ENCODE data around the gene NDRG3. TPM values are rescaled to one million over a fixed set of nuclear protein-coding genes. Genes with fewer than 3 reads are reported as not detected.
A peak's percentile ranks its signal among the peaks of the same experiment; 100 is the strongest.

Gene NDRG3
- polyA plus RNA-seq, 2 of the 4 experiments (the other 2 are of a cell fraction) = 30.6 to 34.4 TPM

DNA sequence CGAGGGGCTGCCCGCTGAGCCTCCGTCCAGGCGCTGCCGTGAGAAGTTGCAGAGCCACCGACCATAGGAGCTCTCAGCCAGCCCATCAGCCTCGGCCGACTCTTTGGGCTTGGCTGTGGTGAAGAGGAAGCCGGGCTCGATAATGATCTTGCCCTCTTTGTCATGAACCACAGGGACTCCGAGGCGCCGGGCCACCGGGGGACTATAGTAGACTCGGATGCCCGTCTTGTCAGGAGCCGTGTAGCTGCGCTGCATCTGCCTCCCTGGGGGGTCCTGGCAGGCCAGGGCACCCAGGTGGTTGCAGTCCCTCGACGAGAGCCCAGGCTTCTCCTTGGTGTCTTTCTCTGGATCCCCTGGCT, 48.2 kb upstream of the NDRG3 start:
- TF ChIP-seq RCOR1 (IDR thresholded peaks at IDR 0.05; ENCODE audit: low read depth, low read length) = no peak
- TF ChIP-seq, protein P1, sequence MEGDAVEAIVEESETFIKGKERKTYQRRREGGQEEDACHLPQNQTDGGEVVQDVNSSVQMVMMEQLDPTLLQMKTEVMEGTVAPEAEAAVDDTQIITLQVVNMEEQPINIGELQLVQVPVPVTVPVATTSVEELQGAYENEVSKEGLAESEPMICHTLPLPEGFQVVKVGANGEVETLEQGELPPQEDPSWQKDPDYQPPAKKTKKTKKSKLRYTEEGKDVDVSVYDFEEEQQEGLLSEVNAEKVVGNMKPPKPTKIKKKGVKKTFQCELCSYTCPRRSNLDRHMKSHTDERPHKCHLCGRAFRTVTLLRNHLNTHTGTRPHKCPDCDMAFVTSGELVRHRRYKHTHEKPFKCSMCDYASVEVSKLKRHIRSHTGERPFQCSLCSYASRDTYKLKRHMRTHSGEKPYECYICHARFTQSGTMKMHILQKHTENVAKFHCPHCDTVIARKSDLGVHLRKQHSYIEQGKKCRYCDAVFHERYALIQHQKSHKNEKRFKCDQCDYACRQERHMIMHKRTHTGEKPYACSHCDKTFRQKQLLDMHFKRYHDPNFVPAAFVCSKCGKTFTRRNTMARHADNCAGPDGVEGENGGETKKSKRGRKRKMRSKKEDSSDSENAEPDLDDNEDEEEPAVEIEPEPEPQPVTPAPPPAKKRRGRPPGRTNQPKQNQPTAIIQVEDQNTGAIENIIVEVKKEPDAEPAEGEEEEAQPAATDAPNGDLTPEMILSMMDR (IDR thresholded peaks at IDR 0.05) = no peak
- TF ChIP-seq HOXB13 (CRISPR knock-in tag; IDR thresholded peaks at IDR 0.05; ENCODE audit: low read depth) = no peak
- TF ChIP-seq CEBPB (IDR thresholded peaks at IDR 0.05) = no peak
- TF ChIP-seq FOXS1 (CRISPR knock-in tag; IDR thresholded peaks at IDR 0.05) = no peak
- no peak for TF ChIP-seq NFE2L2 (conservative IDR thresholded peaks at IDR 0.05; ENCODE audit: low read length)
- TF ChIP-seq RFX5 (IDR thresholded peaks at IDR 0.05) = no peak
- TF ChIP-seq MAFK (IDR thresholded peaks at IDR 0.05; ENCODE audit: partially characterized antibody) = no peak
- TF ChIP-seq EHF (CRISPR knock-in tag; IDR thresholded peaks at IDR 0.05) = no peak
- TF ChIP-seq, protein P2, sequence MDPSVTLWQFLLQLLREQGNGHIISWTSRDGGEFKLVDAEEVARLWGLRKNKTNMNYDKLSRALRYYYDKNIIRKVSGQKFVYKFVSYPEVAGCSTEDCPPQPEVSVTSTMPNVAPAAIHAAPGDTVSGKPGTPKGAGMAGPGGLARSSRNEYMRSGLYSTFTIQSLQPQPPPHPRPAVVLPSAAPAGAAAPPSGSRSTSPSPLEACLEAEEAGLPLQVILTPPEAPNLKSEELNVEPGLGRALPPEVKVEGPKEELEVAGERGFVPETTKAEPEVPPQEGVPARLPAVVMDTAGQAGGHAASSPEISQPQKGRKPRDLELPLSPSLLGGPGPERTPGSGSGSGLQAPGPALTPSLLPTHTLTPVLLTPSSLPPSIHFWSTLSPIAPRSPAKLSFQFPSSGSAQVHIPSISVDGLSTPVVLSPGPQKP (IDR thresholded peaks at IDR 0.05; ENCODE audit: low read depth, low read length) = no peak
- Histone ChIP-seq H3K9me3 (no peaks in the 10 kb centered on the region), H3K4me2 (no peak overlapping the region), H3K27ac (no peak overlapping the region), H3K4me3 (no peak overlapping the region), H3K4me1 (no peaks in the 10 kb centered on the region)
- WGBS (ENCODE audit: missing lambda C conversion rate) = 95% methylated on average over 11 of the region's 20 CpGs
- ChIA-PET CTCF (interaction anchor here (0.6 to 4.8 kb wide), 6 partner anchors 9 to 1606 kb away, joined by 3 to 21 read pairs (median 4); partner anchors contain the start of gene DSN1), POLR2A (no interaction called here)
- ATAC-seq = no peak
- DNase-seq (ENCODE audit: low read depth in 1 of 2, low spot score in 1 of 2) = no peak
- FAIRE-seq = no peak

DNA sequence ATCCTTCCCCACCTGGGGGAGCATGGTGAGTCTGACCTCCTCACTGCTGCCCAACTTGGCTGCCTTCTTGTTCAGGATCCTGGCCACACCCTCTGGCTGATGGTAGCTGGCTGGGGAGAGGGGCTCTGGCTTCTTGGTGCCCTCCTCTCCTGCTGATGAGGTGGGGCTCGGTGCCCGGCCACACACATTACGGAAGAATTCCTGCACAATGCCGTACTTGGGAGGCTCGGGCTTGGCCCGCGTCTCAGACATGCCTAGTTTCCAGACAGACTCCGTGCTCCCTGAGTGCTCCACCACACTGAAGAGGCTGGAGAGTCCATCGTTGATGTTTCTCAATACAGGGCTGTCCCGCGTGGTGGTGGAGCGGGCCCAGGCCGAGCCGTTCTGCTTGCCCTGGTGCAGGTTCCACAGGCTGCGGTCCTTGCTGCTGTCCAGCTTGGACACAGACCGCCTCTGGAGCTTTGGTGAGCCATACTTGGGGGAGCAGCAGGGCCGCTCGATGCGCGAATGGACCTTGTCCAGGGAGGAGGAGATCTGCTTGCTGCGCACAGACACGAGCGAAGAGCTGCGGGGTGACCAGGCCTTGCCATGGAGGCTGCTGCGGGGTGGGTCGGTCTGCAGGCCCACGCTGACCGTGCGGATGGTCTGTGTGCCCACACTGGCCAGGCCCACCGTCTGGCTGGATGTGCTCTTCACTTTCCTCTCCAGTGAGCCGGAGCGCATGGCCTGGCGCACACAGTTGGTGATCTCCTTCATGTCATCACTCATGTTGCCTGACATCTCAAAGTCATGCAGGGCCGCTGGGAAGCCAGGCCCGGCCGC, 47.6 kb upstream of the NDRG3 start:
- FAIRE-seq (no peak), DNase-seq (ENCODE audit: low read depth in 1 of 2, low spot score in 1 of 2) (no peak), ATAC-seq (no peak)
- TF ChIP-seq NFE2L2 (conservative IDR thresholded peaks at IDR 0.05; ENCODE audit: low read length) = no peak
- no peak for TF ChIP-seq CEBPB (IDR thresholded peaks at IDR 0.05)
- TF ChIP-seq JUN (IDR thresholded peaks at IDR 0.05) = no peak
- TF ChIP-seq, protein P3, sequence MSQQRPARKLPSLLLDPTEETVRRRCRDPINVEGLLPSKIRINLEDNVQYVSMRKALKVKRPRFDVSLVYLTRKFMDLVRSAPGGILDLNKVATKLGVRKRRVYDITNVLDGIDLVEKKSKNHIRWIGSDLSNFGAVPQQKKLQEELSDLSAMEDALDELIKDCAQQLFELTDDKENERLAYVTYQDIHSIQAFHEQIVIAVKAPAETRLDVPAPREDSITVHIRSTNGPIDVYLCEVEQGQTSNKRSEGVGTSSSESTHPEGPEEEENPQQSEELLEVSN (IDR thresholded peaks at IDR 0.05; ENCODE audit: borderline replicate concordance, low read depth) = no peak
- no peak for TF ChIP-seq POLR2A (IDR thresholded peaks at IDR 0.05; ENCODE audit: low read length)
- no peak for TF ChIP-seq EP300 (IDR thresholded peaks at IDR 0.05)
- no peak overlapping the region for H3K4me3 ChIP-seq
- H3K4me1 ChIP-seq = no peaks in the 10 kb centered on the region
- H3K9me3 ChIP-seq = no peaks in the 10 kb centered on the region
- H3K4me2 ChIP-seq = no peak overlapping the region
- ChIA-PET POLR2A (no interaction called here), CTCF (interaction anchor here (0.6 to 4.8 kb wide), 9 partner anchors 8 to 93 kb away, joined by 3 to 21 read pairs (median 4); partner anchors contain the start of gene DSN1)
- 96% methylated on average over 20 of the region's 36 CpGs for WGBS (ENCODE audit: missing lambda C conversion rate)
- H3K27ac ChIP-seq = no peak overlapping the region

DNA sequence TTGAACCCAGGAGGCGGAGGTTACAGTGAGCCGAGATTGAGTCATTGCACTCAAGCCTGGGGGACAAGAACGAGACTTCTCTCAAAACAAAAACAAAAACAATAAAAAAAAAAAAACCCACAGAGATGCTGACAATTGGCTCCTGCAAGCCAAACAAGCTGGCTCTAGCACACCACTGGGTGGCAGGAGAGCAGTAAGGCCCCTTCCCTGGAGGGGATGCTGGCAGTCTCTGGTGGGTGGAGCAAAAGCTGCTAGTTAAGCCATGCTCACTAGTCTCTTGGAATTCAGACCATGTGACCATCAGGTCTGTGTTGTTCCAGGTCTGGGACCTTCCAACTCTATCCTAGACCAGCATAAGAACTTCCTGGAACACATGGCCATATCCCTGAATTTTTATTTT, 46.5 kb upstream of the NDRG3 start:
- DNase-seq (ENCODE audit: low read depth in 1 of 2, low spot score in 1 of 2) = peak; percentile 54 to 77
- H3K9me3 ChIP-seq = no peaks in the 10 kb centered on the region
- no peaks in the 10 kb centered on the region for H3K4me1 ChIP-seq
- no peak overlapping the region for H3K4me3 ChIP-seq
- no peak for FAIRE-seq
- no peak overlapping the region for H3K4me2 ChIP-seq
- ChIA-PET POLR2A (no interaction called here), CTCF (interaction anchor here (0.6 to 4.8 kb wide), 17 partner anchors 10 to 106 kb away, joined by 3 to 21 read pairs (median 3); partner anchors contain the start of gene DSN1)
- WGBS (ENCODE audit: missing lambda C conversion rate) = 68% methylated on average over 3 of the region's 3 CpGs
- H3K27ac ChIP-seq = no peak overlapping the region
- peak; percentile 81 to 90; a peak in 5 of 6 replicates for ATAC-seq
- TF ChIP-seq SMC3 (IDR thresholded peaks at IDR 0.05) = peak; percentile 39; the same call in 2 of the 3 replicates
- TF ChIP-seq, protein P4, sequence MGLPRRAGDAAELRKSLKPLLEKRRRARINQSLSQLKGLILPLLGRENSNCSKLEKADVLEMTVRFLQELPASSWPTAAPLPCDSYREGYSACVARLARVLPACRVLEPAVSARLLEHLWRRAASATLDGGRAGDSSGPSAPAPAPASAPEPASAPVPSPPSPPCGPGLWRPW (IDR thresholded peaks at IDR 0.05) = no peak
- no peak for TF ChIP-seq SREBF2 (IDR thresholded peaks at IDR 0.05)
- no peak for TF ChIP-seq POLR2AphosphoS2 (conservative IDR thresholded peaks at IDR 0.05; ENCODE audit: low read length)
- TF ChIP-seq FOXS1 (CRISPR knock-in tag; IDR thresholded peaks at IDR 0.05) = no peak
- TF ChIP-seq, protein P3 (IDR thresholded peaks at IDR 0.05; ENCODE audit: borderline replicate concordance, low read depth) = no peak
- TF ChIP-seq RNF2 (IDR thresholded peaks at IDR 0.05; ENCODE audit: borderline replicate concordance, low read depth) = no peak
- no peak for TF ChIP-seq FOSB (CRISPR knock-in tag; IDR thresholded peaks at IDR 0.05)
- no peak for TF ChIP-seq CBX8 (IDR thresholded peaks at IDR 0.05)
- TF ChIP-seq RAD21 (conservative IDR thresholded peaks at IDR 0.05 in 1 of 2, IDR thresholded peaks at IDR 0.05 in 1 of 2) = peak; percentile 34 to 42; a peak in 3 of 5 replicates
- no peak for TF ChIP-seq NPAS2 (CRISPR knock-in tag; IDR thresholded peaks at IDR 0.05; ENCODE audit: borderline replicate concordance)
- TF ChIP-seq, protein P1 (IDR thresholded peaks at IDR 0.05) = peak; percentile 37
- TF ChIP-seq BHLHE40 (IDR thresholded peaks at IDR 0.05; ENCODE audit: low read depth, low read length) = no peak
- TF ChIP-seq, protein P5, sequence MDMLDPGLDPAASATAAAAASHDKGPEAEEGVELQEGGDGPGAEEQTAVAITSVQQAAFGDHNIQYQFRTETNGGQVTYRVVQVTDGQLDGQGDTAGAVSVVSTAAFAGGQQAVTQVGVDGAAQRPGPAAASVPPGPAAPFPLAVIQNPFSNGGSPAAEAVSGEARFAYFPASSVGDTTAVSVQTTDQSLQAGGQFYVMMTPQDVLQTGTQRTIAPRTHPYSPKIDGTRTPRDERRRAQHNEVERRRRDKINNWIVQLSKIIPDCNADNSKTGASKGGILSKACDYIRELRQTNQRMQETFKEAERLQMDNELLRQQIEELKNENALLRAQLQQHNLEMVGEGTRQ (IDR thresholded peaks at IDR 0.05) = 0 out of 2 replicates have a peak, but pooled peaks have one; percentile 23

Measured in A549 (cell line).